OCI-LY1 (cell line): Measurements from ENCODE around the gene SLC6A7.

ENCODE experiments used
- EZH2 ChIP-seq: fragments of 200-600 bp; sonication (generic), shearing (Covaris generic); IDR thresholded peaks from 2 replicates; pipeline ENCODE4 v1.8.0; 2017; ENCODE audit warnings: borderline replicate concordance, mixed run types, mild to moderate bottlenecking, antibody characterized with exemption, low read length, moderate library complexity, mixed read lengths
- TF ChIP-seq, protein P1 (sequence below): fragments of 200-600 bp; sonication (generic), shearing (Covaris generic); IDR thresholded peaks from 2 replicates; pipeline ENCODE4 v1.5.1; 2017; ENCODE audit warnings: mild to moderate bottlenecking, antibody characterized with exemption, low read length, moderate library complexity, mixed read lengths

DNA sequence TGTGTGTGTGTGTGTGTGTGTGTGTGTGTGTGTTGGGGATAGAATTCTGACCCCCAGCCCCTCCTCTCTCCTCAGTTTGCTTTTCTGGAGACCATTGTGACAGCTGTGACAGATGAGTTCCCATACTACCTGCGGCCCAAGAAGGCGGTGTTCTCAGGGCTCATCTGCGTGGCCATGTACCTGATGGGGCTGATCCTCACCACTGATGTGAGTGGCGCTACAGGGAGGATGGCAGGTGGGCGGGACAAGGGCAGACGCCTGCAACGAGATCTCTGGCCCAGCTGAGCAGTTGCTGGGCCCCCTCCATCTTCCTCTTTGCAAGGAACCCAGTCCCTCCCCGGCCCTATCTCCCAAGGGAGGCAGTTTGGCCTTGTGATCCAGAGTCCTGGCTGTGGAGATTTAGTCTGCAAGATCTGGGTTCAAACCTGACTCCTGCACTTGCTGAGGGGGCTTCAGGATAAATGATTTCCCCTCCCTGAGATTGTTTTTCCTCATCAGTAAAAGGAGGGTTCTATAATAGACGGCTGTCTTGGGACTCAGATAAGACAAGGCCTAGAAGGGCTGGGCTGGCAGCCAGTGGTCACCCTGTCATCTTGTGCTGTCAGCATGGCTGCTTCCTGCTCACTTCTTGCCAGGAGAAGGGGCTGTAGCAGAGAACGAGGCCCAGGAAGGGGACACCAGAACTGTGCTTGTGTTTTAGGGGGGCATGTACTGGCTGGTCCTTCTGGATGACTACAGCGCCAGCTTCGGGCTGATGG, 14.1 kb downstream of the SLC6A7 start:
- TF ChIP-seq, protein P1, sequence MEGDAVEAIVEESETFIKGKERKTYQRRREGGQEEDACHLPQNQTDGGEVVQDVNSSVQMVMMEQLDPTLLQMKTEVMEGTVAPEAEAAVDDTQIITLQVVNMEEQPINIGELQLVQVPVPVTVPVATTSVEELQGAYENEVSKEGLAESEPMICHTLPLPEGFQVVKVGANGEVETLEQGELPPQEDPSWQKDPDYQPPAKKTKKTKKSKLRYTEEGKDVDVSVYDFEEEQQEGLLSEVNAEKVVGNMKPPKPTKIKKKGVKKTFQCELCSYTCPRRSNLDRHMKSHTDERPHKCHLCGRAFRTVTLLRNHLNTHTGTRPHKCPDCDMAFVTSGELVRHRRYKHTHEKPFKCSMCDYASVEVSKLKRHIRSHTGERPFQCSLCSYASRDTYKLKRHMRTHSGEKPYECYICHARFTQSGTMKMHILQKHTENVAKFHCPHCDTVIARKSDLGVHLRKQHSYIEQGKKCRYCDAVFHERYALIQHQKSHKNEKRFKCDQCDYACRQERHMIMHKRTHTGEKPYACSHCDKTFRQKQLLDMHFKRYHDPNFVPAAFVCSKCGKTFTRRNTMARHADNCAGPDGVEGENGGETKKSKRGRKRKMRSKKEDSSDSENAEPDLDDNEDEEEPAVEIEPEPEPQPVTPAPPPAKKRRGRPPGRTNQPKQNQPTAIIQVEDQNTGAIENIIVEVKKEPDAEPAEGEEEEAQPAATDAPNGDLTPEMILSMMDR: no peak
- no peak for TF ChIP-seq EZH2
